ENCODE measurements around the gene LIMS2.

The LIMS2 gene

DNA sequence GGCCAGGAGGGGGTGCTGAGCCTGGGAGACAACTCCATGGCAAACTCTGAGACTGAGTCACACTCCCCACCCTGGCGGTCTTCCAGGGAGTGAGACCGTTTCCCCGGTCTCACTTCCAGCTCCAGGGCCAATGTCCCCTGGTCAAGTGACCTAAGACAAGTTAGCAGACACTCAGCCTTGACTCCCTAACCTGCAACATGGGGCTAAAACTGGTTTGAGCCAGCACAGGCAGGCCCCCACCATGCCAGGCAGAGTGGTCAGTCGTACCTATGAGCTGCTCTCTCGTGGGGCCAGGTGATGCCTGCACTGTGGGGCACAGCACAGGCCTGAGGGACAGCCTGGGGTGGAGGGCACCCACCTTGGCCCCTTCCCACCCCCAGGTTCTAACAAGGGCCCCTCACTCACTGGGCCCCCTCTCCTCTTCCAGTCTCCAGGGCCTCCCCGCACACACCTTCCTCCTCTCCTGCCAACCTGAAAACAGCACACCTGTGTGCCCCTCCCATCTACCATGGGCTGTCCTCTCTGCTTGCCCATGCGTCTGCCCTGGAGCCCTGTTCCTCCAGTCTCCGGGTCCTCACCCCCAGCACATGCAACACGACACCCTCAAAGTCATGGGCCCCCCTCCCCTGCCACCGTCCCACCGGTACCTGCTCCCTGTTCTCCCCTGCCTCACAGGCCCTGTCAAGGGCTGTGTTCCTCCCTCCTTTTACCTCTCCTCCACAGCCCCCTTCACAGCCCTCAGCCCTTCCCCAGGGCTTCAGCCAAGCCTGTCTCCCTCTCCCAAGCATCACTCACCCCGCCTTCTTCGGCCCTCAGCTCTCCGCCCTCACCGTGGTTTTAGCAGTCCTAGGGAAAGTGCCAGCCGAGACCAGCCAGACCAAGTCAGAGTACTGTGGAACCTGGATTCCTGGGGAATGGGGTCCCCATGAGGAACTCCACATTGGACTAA, 27.8 kb downstream of the LIMS2 start:
- ChIA-PET CTCF (interaction anchor here (0.6 to 3.5 kb wide), 2 partner anchors 56 to 267 kb away, joined by 4 to 54 read pairs; no protein-coding TSS in a partner anchor), POLR2A (no interaction called here)
- Histone ChIP-seq H3K9me3 (ENCODE audit: control insufficient read depth, insufficient read depth, low read depth, low read length) (no peaks in the 10 kb centered on the region), H3K4me1 (ENCODE audit: control insufficient read depth, insufficient read depth, low read length) (no peaks in the 10 kb centered on the region), H3K27ac (ENCODE audit: extremely low read depth, low read depth, low read length) (no peak overlapping the region), H3K36me3 (ENCODE audit: control insufficient read depth in 2 of 2, insufficient read depth in 1 of 2, low read length in 2 of 2) (no peaks in the 10 kb centered on the region), H3K4me3 (ENCODE audit: low read depth, low read length) (no peak overlapping the region)
- no peak for TF ChIP-seq ZNF169 (tag by site-specific recombination; IDR thresholded peaks at IDR 0.05)
- TF ChIP-seq ZNF140 (tag by site-specific recombination; IDR thresholded peaks at IDR 0.05), result no peak
- no peak for TF ChIP-seq ZFP37 (tag by site-specific recombination; IDR thresholded peaks at IDR 0.05)
- no peak for TF ChIP-seq ZNF221 (tag by site-specific recombination; IDR thresholded peaks at IDR 0.05; ENCODE audit: borderline replicate concordance)
- no peak for TF ChIP-seq ZNF37A (tag by site-specific recombination; IDR thresholded peaks at IDR 0.05)
- no peak for TF ChIP-seq ZBTB48 (tag by site-specific recombination; IDR thresholded peaks at IDR 0.05)
- TF ChIP-seq, protein P1, sequence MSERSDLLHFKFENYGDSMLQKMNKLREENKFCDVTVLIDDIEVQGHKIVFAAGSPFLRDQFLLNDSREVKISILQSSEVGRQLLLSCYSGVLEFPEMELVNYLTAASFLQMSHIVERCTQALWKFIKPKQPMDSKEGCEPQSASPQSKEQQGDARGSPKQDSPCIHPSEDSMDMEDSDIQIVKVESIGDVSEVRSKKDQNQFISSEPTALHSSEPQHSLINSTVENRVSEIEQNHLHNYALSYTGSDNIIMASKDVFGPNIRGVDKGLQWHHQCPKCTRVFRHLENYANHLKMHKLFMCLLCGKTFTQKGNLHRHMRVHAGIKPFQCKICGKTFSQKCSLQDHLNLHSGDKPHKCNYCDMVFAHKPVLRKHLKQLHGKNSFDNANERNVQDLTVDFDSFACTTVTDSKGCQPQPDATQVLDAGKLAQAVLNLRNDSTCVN (tag by site-specific recombination; optimal IDR thresholded peaks at IDR 0.05), result no peak
- no peak for TF ChIP-seq ZXDB (tag by site-specific recombination; IDR thresholded peaks at IDR 0.05)
- no peak for TF ChIP-seq GLI2 (tag by site-specific recombination; IDR thresholded peaks at IDR 0.05; ENCODE audit: borderline replicate concordance, low read depth)
- no peak for TF ChIP-seq KLF9 (tag by site-specific recombination; IDR thresholded peaks at IDR 0.05; ENCODE audit: low read depth)
- TF ChIP-seq ZNF184 (tag by site-specific recombination; IDR thresholded peaks at IDR 0.05), result no peak
- TF ChIP-seq, protein P2, sequence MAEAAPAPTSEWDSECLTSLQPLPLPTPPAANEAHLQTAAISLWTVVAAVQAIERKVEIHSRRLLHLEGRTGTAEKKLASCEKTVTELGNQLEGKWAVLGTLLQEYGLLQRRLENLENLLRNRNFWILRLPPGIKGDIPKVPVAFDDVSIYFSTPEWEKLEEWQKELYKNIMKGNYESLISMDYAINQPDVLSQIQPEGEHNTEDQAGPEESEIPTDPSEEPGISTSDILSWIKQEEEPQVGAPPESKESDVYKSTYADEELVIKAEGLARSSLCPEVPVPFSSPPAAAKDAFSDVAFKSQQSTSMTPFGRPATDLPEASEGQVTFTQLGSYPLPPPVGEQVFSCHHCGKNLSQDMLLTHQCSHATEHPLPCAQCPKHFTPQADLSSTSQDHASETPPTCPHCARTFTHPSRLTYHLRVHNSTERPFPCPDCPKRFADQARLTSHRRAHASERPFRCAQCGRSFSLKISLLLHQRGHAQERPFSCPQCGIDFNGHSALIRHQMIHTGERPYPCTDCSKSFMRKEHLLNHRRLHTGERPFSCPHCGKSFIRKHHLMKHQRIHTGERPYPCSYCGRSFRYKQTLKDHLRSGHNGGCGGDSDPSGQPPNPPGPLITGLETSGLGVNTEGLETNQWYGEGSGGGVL (tag by site-specific recombination; IDR thresholded peaks at IDR 0.05), result no peak
- no peak for TF ChIP-seq ZBTB17 (tag by site-specific recombination; IDR thresholded peaks at IDR 0.05)
- TF ChIP-seq, protein P3, sequence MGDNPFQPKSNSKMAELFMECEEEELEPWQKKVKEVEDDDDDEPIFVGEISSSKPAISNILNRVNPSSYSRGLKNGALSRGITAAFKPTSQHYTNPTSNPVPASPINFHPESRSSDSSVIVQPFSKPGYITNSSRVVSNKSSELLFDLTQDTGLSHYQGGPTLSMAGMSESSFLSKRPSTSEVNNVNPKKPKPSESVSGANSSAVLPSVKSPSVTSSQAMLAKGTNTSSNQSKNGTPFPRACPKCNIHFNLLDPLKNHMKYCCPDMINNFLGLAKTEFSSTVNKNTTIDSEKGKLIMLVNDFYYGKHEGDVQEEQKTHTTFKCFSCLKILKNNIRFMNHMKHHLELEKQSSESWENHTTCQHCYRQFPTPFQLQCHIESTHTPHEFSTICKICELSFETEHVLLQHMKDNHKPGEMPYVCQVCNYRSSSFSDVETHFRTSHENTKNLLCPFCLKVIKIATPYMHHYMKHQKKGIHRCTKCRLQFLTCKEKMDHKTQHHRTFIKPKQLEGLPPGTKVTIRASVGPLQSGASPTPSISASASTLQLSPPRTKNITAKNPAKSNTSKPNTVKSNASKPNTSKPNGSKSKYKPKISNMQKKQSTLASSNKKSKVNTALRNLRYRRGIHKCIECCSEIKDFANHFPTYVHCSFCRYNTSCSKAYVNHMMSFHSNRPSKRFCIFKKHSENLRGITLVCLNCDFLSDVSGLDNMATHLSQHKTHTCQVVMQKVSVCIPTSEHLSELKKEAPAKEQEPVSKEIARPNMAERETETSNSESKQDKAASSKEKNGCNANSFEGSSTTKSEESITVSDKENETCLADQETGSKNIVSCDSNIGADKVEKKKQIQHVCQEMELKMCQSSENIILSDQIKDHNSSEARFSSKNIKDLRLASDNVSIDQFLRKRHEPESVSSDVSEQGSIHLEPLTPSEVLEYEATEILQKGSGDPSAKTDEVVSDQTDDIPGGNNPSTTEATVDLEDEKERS (tag by site-specific recombination; IDR thresholded peaks at IDR 0.05), result no peak
- TF ChIP-seq, protein P4, sequence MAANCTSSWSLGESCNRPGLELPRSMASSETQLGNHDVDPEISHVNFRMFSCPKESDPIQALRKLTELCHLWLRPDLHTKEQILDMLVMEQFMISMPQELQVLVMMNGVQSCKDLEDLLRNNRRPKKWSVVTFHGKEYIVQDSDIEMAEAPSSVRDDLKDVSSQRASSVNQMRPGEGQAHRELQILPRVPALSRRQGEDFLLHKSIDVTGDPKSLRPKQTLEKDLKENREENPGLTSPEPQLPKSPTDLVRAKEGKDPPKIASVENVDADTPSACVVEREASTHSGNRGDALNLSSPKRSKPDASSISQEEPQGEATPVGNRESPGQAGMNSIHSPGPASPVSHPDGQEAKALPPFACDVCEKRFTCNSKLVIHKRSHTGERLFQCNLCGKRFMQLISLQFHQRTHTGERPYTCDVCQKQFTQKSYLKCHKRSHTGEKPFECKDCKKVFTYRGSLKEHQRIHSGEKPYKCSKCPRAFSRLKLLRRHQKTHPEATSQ (tag by site-specific recombination; IDR thresholded peaks at IDR 0.05), result no peak

Data from HEK293 (cell line).